ENCODE results near the gene TNFRSF14.
A peak's percentile ranks its signal among the peaks of the same experiment; 100 is the strongest.

TNFRSF14 gene

DNA sequence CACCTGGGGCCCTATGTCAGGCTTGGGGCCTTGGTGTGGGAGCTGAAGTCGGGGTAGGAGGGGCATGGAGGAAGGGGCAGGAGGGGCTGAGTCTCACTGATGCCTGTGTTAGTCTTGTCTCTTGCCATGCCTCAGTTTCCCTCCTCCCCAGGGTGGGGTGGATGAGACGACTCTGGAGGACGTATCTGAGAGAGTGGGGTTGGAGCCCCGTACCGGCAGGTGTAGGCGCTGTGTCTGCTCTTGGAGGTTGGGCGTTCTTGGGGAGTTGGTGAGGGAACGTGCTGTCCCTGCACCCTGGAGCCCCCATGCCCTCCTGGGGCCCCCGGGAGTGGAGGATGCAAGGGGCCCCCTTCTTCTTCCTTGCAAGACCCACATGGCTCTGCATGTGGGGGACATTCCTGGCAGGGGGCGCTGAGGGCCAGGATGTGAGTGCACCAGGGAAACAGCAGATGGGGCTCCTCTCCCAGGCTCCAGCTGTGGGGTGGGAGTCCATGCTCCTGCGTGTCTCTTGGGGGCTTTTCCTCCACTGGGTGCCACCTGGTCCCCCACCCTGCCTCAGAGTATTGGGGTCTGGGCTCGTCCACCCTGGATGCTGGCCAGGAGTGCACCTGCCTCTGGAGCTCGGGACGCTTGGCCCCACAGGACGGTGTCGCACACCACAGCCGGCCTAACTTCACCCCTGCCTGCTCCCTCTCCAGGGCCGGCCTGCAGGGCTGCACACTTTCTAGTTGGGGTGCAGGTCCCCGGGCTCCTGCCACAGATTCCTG is 1.4 kb upstream of the TNFRSF14 start:
- no peak overlapping the region for H3K4me3 ChIP-seq (ENCODE audit: low read depth, low read length)
- DNase-seq (ENCODE audit: low read depth) = peak; percentile 50
- peak; percentile 71 for TF ChIP-seq CTCF (conservative IDR thresholded peaks at IDR 0.05; ENCODE audit: low read depth, low read length)

- TF ChIP-seq CTCF (conservative IDR thresholded peaks at IDR 0.05; ENCODE audit: low read depth, low read length) = no peak
- peak; percentile 71 for DNase-seq (ENCODE audit: low read depth)
- H3K4me3 ChIP-seq (ENCODE audit: low read depth, low read length) = peak overlapping the region; percentile 69
Measured at GRCh38 chr1:2555634-2556276, 416 bp upstream of the TNFRSF14 start.

DNA sequence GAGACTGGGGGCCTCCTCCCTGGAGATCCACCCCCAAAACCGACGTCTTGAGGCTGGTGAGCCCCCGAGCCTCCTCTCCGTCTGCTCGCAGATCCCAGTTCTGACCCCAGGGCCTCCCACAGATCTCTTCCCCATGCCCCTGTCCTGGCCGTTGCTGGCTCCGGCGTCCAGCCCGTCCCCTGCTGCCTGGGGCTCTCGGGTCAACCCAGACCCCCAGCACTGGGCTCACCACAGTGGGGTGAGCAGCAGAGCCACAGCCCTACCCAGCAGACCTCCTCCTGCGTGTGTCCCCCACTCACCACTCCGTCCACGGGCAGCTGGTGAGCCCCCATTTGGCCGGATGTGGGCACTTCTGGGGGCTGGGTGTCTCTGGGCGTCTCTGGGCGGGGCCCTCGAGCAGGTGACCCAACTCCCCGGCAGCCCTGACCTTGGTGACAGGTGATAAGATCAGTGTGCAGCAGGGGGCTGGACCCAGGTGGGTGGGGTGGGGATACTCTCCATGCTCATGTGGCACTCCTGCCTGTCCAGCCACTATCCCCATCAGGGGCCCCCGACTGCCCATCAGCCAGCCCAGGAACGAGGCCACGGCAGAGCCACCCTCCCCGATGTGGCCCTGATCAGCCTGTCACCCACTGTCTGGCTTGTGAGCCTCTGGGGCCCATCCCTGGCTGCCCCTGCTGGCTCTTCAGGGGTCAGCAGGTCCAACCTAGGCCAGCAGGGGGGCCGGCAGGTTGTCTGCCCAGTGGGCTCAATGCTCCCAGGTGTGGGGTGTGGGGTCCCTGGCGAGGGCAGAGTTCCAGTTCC is 709 bp downstream of the TNFRSF14 start:
- DNase-seq (ENCODE audit: low read depth) = no peak
- H3K4me3 ChIP-seq (ENCODE audit: low read depth, low read length) = peak overlapping the region; percentile 69
- no peak for TF ChIP-seq CTCF (conservative IDR thresholded peaks at IDR 0.05; ENCODE audit: low read depth, low read length)

- TF ChIP-seq CTCF (conservative IDR thresholded peaks at IDR 0.05; ENCODE audit: low read depth, low read length) = no peak
- DNase-seq (ENCODE audit: low read depth) = no peak
- H3K4me3 ChIP-seq (ENCODE audit: low read depth, low read length) = no peak overlapping the region
Measured at GRCh38 chr1:2557482-2558400, 1.6 kb downstream of the TNFRSF14 start.

GRCh38 chr1:2558420-2558819 is 2.2 kb downstream of the TNFRSF14 start:
- no peak overlapping the region for H3K4me3 ChIP-seq (ENCODE audit: low read depth, low read length)
- DNase-seq (ENCODE audit: low read depth) = no peak
- TF ChIP-seq CTCF (conservative IDR thresholded peaks at IDR 0.05; ENCODE audit: low read depth, low read length) = no peak

GRCh38 chr1:2558861-2559260 is 2.7 kb downstream of the TNFRSF14 start:
- no peak for TF ChIP-seq CTCF (conservative IDR thresholded peaks at IDR 0.05; ENCODE audit: low read depth, low read length)
- H3K4me3 ChIP-seq (ENCODE audit: low read depth, low read length) = no peak overlapping the region
- DNase-seq (ENCODE audit: low read depth) = no peak

Data from choroid plexus epithelial cell (primary cell).